GM20000 (cell line): ENCODE results near the gene TUFT1.
"Not testable (repeated sequence)": the region's sequence is repeated elsewhere in the genome, so short reads cannot be mapped to it uniquely, and the experiment has no call there.

Source experiments
- DNase-seq: peaks from one replicate; pipeline ENCODE4 v3.0.0; 2012; ENCODE audit warnings: low spot score
- CTCF ChIP-seq: IDR thresholded peaks from 2 replicates; pipeline ENCODE4 v1.5.1; 2012; ENCODE audit warnings: mild to moderate bottlenecking, control low read depth; ENCODE audit errors: extremely low read depth, missing control alignments

The TUFT1 gene

GRCh38 chr1:151590961-151591360 is 50.9 kb downstream of the TUFT1 start:
- no peak for TF ChIP-seq CTCF
- DNase-seq = no peak

- TF ChIP-seq CTCF = no peak
- no peak for DNase-seq
Measured at GRCh38 chr1:151593730-151594129, 53.6 kb downstream of the TUFT1 start.

- peak; percentile 96 for TF ChIP-seq CTCF
Measured at GRCh38 chr1:151594143-151594625, 54.1 kb downstream of the TUFT1 start.

GRCh38 chr1:151596166-151596953 is 56.3 kb downstream of the TUFT1 start:
- TF ChIP-seq CTCF = no peak
- DNase-seq = no peak

More at GRCh38 chr1:151594143-151594625, 54.1 kb downstream of the TUFT1 start:
- peak; percentile 89 for DNase-seq

- not testable (repeated sequence) for DNase-seq
Measured at GRCh38 chr1:151602550-151602949, 62.4 kb downstream of the TUFT1 start.

DNA sequence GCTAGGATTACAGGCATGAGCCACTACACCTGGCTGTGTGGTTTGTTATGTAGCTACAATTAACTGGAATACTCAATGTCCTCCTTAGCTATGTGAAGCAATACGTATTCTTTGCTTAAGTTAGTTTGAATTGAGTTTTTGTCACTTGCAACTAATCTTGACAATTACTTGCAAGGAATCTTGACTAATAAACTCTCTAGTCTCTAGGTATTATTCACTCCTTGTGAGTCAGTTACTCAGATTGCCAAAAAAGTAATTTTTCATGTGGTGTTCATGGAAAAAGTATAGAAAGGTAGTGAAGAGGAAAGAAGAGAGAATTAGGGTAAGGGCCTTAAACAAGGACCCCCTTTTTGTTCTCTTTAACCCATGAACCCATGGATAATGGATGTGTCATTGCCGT is 64.2 kb downstream of the TUFT1 start:
- no peak for TF ChIP-seq CTCF
- no peak for DNase-seq

DNA sequence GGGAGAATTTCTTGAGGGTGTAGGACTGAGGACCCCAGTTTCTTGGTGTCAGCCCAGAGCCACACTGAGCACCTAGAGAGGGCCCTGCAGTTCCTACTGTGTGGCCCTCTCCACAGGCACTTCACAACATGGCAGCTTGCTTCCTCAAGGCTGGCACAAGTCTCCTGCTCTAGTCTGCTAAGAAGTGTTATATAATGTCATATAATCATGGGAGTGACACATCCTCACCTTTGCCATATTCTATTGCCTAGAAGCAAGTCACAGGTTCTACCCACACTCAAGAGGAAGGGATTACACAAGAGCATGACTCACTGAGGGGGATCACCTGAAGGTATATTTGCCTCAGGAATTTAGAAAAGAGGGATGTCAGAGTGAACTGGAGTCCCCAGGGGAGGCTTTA is 66.3 kb downstream of the TUFT1 start:
- DNase-seq = no peak
- TF ChIP-seq CTCF = no peak

DNA sequence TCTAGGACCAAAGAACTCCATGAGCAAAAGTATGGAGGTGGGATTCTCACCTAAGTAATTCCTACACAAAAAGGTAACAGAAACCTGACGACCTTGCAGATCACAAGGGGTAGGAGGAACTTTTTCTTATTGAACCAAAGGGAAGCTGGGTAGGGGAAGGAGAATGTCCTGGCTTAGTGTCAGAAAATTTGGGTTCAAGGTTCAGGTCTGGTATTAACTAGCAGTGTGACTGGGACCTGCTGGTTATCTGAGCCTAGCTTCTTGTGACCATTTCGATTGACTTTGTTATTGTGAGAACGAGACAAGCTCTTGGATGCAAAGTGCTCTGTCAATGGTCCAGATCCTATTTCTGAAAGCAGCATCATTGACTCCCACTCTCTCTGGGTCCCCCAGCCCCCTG is 66.7 kb downstream of the TUFT1 start:
- no peak for DNase-seq
- no peak for TF ChIP-seq CTCF
